ENCODE results near the gene ADCY3.

DNA sequence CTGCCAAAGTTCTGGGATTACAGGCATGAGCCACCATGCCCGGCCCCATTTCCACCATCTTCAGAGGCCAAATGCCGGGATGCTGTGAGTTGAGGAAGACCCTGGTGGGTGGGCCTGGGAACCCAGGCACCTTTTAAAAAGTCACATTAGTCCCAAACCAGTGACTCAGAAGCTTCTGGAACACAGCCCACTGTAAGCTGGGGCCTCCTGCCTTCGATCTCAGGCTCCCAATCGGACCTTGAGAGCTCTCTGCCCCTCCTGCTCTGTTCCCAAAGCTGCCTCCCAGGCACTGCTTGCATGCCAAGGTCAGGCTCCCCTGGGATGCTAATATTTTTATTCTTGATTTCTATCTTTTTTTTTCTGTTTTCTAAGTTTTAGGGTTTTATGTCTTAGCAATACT lies 4.2 kb downstream of the ADCY3 start:
- TF ChIP-seq EP300 (IDR thresholded peaks at IDR 0.05; ENCODE audit: borderline replicate concordance) (no peak), TAF1 (IDR thresholded peaks at IDR 0.05; ENCODE audit: low read depth) (no peak)
